H1 (cell line): ENCODE measurements around the gene IPO7.

Source experiments
- SP4 ChIP-seq: IDR thresholded peaks from 2 replicates; pipeline ENCODE4 v1.6.1; 2012; ENCODE audit warnings: low read length, inconsistent platforms
- TF ChIP-seq, protein P1 (sequence below), 3 experiments: IDR thresholded peaks; 1 replicate in 2 of 3; 2 replicates in 1 of 3; pipeline versions ENCODE4 v1.5.1 to v1.6.1; 2011; ENCODE audit warnings: low read length in 3 of 3, mild to moderate bottlenecking in 3 of 3, inconsistent platforms in 2 of 3, low read depth in 1 of 3, moderate library complexity in 1 of 3; ENCODE audit not compliant: insufficient read depth in 1 of 3; ENCODE audit errors: control extremely low read depth in 1 of 3

DNA sequence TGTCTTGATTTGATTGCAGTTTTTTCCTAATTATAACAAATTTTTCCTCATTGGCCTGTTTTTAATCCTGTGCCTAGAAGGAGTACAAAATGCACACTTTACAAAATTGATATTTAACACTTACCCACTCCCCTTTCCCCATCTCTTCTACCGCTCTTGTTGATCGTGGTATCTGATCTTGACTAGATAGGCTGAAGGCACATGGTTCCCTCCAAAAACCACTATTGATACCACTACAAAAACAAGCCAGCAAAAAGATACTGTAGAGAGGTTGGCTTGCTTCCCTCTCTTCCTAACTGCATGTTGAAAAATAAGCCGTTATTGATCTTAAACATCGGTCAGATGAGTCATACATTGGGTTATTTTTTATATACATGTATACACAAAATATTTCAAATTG lies 61.8 kb downstream of the IPO7 start:
- no peak for TF ChIP-seq SP4
- TF ChIP-seq, protein P1, sequence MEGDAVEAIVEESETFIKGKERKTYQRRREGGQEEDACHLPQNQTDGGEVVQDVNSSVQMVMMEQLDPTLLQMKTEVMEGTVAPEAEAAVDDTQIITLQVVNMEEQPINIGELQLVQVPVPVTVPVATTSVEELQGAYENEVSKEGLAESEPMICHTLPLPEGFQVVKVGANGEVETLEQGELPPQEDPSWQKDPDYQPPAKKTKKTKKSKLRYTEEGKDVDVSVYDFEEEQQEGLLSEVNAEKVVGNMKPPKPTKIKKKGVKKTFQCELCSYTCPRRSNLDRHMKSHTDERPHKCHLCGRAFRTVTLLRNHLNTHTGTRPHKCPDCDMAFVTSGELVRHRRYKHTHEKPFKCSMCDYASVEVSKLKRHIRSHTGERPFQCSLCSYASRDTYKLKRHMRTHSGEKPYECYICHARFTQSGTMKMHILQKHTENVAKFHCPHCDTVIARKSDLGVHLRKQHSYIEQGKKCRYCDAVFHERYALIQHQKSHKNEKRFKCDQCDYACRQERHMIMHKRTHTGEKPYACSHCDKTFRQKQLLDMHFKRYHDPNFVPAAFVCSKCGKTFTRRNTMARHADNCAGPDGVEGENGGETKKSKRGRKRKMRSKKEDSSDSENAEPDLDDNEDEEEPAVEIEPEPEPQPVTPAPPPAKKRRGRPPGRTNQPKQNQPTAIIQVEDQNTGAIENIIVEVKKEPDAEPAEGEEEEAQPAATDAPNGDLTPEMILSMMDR (IDR thresholded peaks at IDR 0.05; ENCODE audit: control extremely low read depth in 1 of 3, insufficient read depth in 1 of 3, low read depth in 1 of 3, low read length in 3 of 3), result no peak
